CD14-positive monocyte (primary cell): Measurements from ENCODE around the gene ZNF415. TPM values are rescaled to one million over a fixed set of nuclear protein-coding genes. Genes with fewer than 3 reads are reported as not detected.

Experiments
- DNase-seq, 3 donors: peaks; one replicate each; pipeline ENCODE4 v3.0.0-alpha.2; 2011 to 2022
- H2AFZ ChIP-seq: 2 replicates; pipeline ENCODE4 v1.6.0; 2012; ENCODE audit warnings: mild to moderate bottlenecking, low read depth, low read length, inconsistent platforms; ENCODE audit not compliant: insufficient read depth, poor library complexity, severe bottlenecking
- H3K27ac ChIP-seq, 2 donors: 1 replicate in 1 of 2; 2 replicates in 1 of 2; pipeline ENCODE4 v1.5.1; 2012 to 2013; ENCODE audit warnings: low read length in 2 of 2, control low read depth in 1 of 2, inconsistent platforms in 1 of 2, low read depth in 1 of 2, mild to moderate bottlenecking in 1 of 2
- H3K27me3 ChIP-seq, 2 donors: one replicate each; pipeline versions ENCODE4 v1.6.0 to v1.6.1; 2011 to 2013; ENCODE audit warnings: low read length in 2 of 2; ENCODE audit not compliant: control insufficient read depth in 2 of 2, insufficient read depth in 2 of 2
- H3K36me3 ChIP-seq, 2 donors: replicated peaks in 1 of 2; 1 replicate in 1 of 2; 2 replicates in 1 of 2; pipeline versions ENCODE4 v1.5.1 to v1.6.1; 2012 to 2013; ENCODE audit warnings: low read length in 2 of 2, control low read depth in 1 of 2, inconsistent platforms in 1 of 2, mild to moderate bottlenecking in 1 of 2; ENCODE audit not compliant: insufficient read depth in 2 of 2, control insufficient read depth in 1 of 2
- H3K4me1 ChIP-seq, 2 donors: 1 replicate in 1 of 2; 2 replicates in 1 of 2; pipeline versions ENCODE4 v1.5.1 to v1.6.1; 2012 to 2013; ENCODE audit warnings: low read length in 2 of 2, control low read depth in 1 of 2, inconsistent platforms in 1 of 2, mild to moderate bottlenecking in 1 of 2, moderate library complexity in 1 of 2; ENCODE audit not compliant: insufficient read depth in 2 of 2, control insufficient read depth in 1 of 2
- H3K4me2 ChIP-seq: replicated peaks from 2 replicates; pipeline ENCODE3; 2012; ENCODE audit warnings: low read length, moderate library complexity, mild to moderate bottlenecking; ENCODE audit not compliant: poor library complexity, severe bottlenecking; ENCODE audit errors: extremely low read depth
- H3K4me3 ChIP-seq, 3 experiments: fragments of 200-600 bp in 1 of 3; sonication (generic) in 1 of 3; replicated peaks in 1 of 3; 1 replicate in 2 of 3; 2 replicates in 1 of 3; pipeline ENCODE4 v1.5.1; 2011 to 2013; ENCODE audit warnings: low read length in 3 of 3, mild to moderate bottlenecking in 3 of 3, control low read depth in 2 of 3, low read depth in 2 of 3, inconsistent platforms in 1 of 3, moderate library complexity in 1 of 3
- H3K79me2 ChIP-seq: 2 replicates; pipeline ENCODE4 v1.6.0; 2012; ENCODE audit warnings: mild to moderate bottlenecking, control low read depth, inconsistent platforms, low read length, moderate library complexity; ENCODE audit not compliant: insufficient read depth
- H3K9ac ChIP-seq: 2 replicates; pipeline ENCODE4 v1.6.0; 2017; ENCODE audit warnings: low read length, mild to moderate bottlenecking; ENCODE audit not compliant: insufficient read depth, poor library complexity, severe bottlenecking
- H3K9me3 ChIP-seq, 2 donors: replicated peaks in 1 of 2; 1 replicate in 1 of 2; 2 replicates in 1 of 2; pipeline versions ENCODE4 v1.5.1 to v1.6.1; 2012 to 2013; ENCODE audit warnings: low read length in 2 of 2, control low read depth in 1 of 2; ENCODE audit not compliant: control insufficient read depth in 1 of 2, insufficient read depth in 1 of 2
- H4K20me1 ChIP-seq: 2 replicates; pipeline ENCODE4 v1.6.0; 2012; ENCODE audit warnings: mild to moderate bottlenecking, low read length, control low read depth, moderate library complexity; ENCODE audit not compliant: insufficient read depth
- H3K27ac Mint-ChIP-seq, 7 donors: one replicate each; pipeline ENCODE4 v1.8.0; 2020; ENCODE audit warnings: mild to moderate bottlenecking in 7 of 7, mixed read lengths in 7 of 7, moderate library complexity in 6 of 7, inconsistent platforms in 2 of 7
- H3K27me3 Mint-ChIP-seq, 3 donors: one replicate each; pipeline ENCODE4 v1.8.0; 2021 to 2022; ENCODE audit warnings: low read depth in 3 of 3, mild to moderate bottlenecking in 3 of 3, mixed read lengths in 3 of 3, moderate library complexity in 3 of 3, inconsistent platforms in 1 of 3
- H3K36me3 Mint-ChIP-seq, 2 donors: one replicate each; pipeline ENCODE4 v1.8.0; 2020; ENCODE audit warnings: mixed read lengths in 2 of 2, inconsistent platforms in 1 of 2, mild to moderate bottlenecking in 1 of 2
- H3K4me1 Mint-ChIP-seq: one replicate; pipeline ENCODE4 v1.8.0; 2020; ENCODE audit warnings: mild to moderate bottlenecking, mixed read lengths
- H3K4me3 Mint-ChIP-seq, 2 donors: one replicate each; pipeline ENCODE4 v1.8.0; 2020; ENCODE audit warnings: mild to moderate bottlenecking in 2 of 2, mixed read lengths in 2 of 2, moderate library complexity in 1 of 2
- H3K9me3 Mint-ChIP-seq, 7 donors: one replicate each; pipeline ENCODE4 v1.8.0; 2020 to 2022; ENCODE audit warnings: mixed read lengths in 7 of 7, mild to moderate bottlenecking in 6 of 7, moderate library complexity in 6 of 7, inconsistent platforms in 2 of 7
- CTCF ChIP-seq: fragments of 200-600 bp; IDR thresholded peaks from one replicate; pipeline ENCODE4 v1.8.0; 2022; ENCODE audit warnings: antibody characterized with exemption, mild to moderate bottlenecking
- WGBS: methylation state at CpG from one replicate; pipeline ENCODE4 v1.1.5; 2013; ENCODE audit warnings: missing lambda C conversion rate; ENCODE audit not compliant: insufficient coverage; 5-methylcytosine and 5-hydroxymethylcytosine counted together
- intact Hi-C, 2 donors: fragments of 100-400 bp; cut with micrococcal nuclease; formaldehyde crosslinking; loops; one replicate each; pipeline versions ENCODE4 v1.15.0 to v1.15.1; 2023
- polyA plus RNA-seq, 3 donors: library from polyadenylated mRNA; depleted of rRNA in 1 of 3; unstranded in 2 of 3; stranded (reverse) in 1 of 3; fragments of 300-500 nt in 2 of 3; fragments of >200 nt in 1 of 3; fragmentation: Illumina TruSeq in 2 of 3; gene quantifications; 1 replicate in 2 of 3; 2 replicates in 1 of 3; pipeline ENCODE4 v1.2.3, GENCODE V29; 2012 to 2021

The ZNF415 gene
- polyA plus RNA-seq, 3 donors = 0.11 to 0.17 TPM; not detected in 1

GRCh38 chr19:53177986-53178385, 45.3 kb upstream of the ZNF415 start:
- H3K4me3 Mint-ChIP-seq = no peak overlapping the region
- Histone ChIP-seq H3K36me3 (peaks cover 0 to 19% of the 10 kb centered on the region in 2 donors), H3K27me3 (no peaks in the 10 kb centered on the region), H3K79me2 (no peaks in the 10 kb centered on the region), H4K20me1 (no peaks in the 10 kb centered on the region), H3K4me1 (no peaks in the 10 kb centered on the region), H3K4me2 (no peak overlapping the region), H3K9ac (no peak overlapping the region), H2AFZ (no peak overlapping the region), H3K27ac (no peak overlapping the region), H3K4me3 (no peak overlapping the region), H3K9me3 (peaks cover 73 to 90% of the 10 kb centered on the region in 2 donors)
- no peak for DNase-seq
- intact Hi-C loops = no loop called here
- H3K27me3 Mint-ChIP-seq = peaks cover 0 to 2% (median 0%) of the 10 kb centered on the region in 3 donors
- peaks cover 43 to 94% (median 85%) of the 10 kb centered on the region in 7 donors for H3K9me3 Mint-ChIP-seq
- peaks cover 19 to 30% of the 10 kb centered on the region in 2 donors for H3K36me3 Mint-ChIP-seq
- no peak overlapping the region for H3K27ac Mint-ChIP-seq
- WGBS = 67% methylated on average over 1 of the region's 5 CpGs
- TF ChIP-seq CTCF = no peak
- H3K4me1 Mint-ChIP-seq = no peaks in the 10 kb centered on the region

- no peaks in the 10 kb centered on the region for H3K79me2 ChIP-seq
- no CpG with 5 or more reads among the region's 4 CpGs for WGBS
- H3K9ac ChIP-seq = no peak overlapping the region
- H3K4me2 ChIP-seq = no peak overlapping the region
- no peaks in the 10 kb centered on the region for H3K36me3 ChIP-seq
- Mint-ChIP-seq H3K36me3 (peaks cover 8 to 10% of the 10 kb centered on the region in 2 donors), H3K27ac (no peak overlapping the region), H3K9me3 (peaks cover 32 to 82% (median 70%) of the 10 kb centered on the region in 7 donors), H3K27me3 (peaks cover 0 to 2% (median 0%) of the 10 kb centered on the region in 3 donors), H3K4me1 (no peaks in the 10 kb centered on the region), H3K4me3 (no peak overlapping the region)
- H4K20me1 ChIP-seq = no peaks in the 10 kb centered on the region
- no peak for DNase-seq
- no peak overlapping the region for H3K4me3 ChIP-seq
- peaks cover 56 to 68% of the 10 kb centered on the region in 2 donors for H3K9me3 ChIP-seq
- no peak overlapping the region for H2AFZ ChIP-seq
- intact Hi-C loops = no loop called here
- no peaks in the 10 kb centered on the region for H3K4me1 ChIP-seq
- H3K27me3 ChIP-seq = no peaks in the 10 kb centered on the region
- no peak for TF ChIP-seq CTCF
- no peak overlapping the region for H3K27ac ChIP-seq
These were observed 40.2 kb upstream of the ZNF415 start for GRCh38 chr19:53172889-53173288.
